OCI-LY1 (cell line): ENCODE data around the gene NFIX.
"Not testable (repeated sequence)": the region's sequence is repeated elsewhere in the genome, so short reads cannot be mapped to it uniquely, and the experiment has no call there.

ENCODE experiments used
- H2AFZ ChIP-seq: fragments of 200-600 bp; sonication (generic), shearing (Covaris generic); 2 replicates; pipeline ENCODE4 v1.6.0; 2014; ENCODE audit warnings: antibody characterized with exemption, mild to moderate bottlenecking, low read length
- H3F3A ChIP-seq: fragments of 200-600 bp; sonication (generic), shearing (Covaris generic); 2 replicates; pipeline ENCODE4 v1.6.0; 2014; ENCODE audit warnings: mild to moderate bottlenecking, antibody characterized with exemption, low read length, moderate library complexity; ENCODE audit not compliant: insufficient read depth
- H3K27ac ChIP-seq: fragments of 200-600 bp; sonication (generic); 2 replicates; pipeline ENCODE4 v1.5.1; 2014; ENCODE audit warnings: low read length, mixed run types, mild to moderate bottlenecking, low read depth; ENCODE audit not compliant: poor library complexity, severe bottlenecking
- H3K27me3 ChIP-seq: fragments of 200-600 bp; sonication (generic); 2 replicates; pipeline ENCODE4 v1.6.0; 2014; ENCODE audit warnings: antibody characterized with exemption, mild to moderate bottlenecking, low read length, moderate library complexity; ENCODE audit not compliant: insufficient read depth
- H3K36me3 ChIP-seq: fragments of 200-600 bp; sonication (generic); 2 replicates; pipeline ENCODE4 v1.6.1; 2014; ENCODE audit warnings: mild to moderate bottlenecking, antibody characterized with exemption, low read length, moderate library complexity, mixed read lengths; ENCODE audit not compliant: insufficient read depth
- H3K4me1 ChIP-seq: fragments of 200-600 bp; sonication (generic); 2 replicates; pipeline ENCODE4 v1.5.1; 2014; ENCODE audit warnings: mild to moderate bottlenecking, low read length, moderate library complexity; ENCODE audit not compliant: insufficient read depth, severe bottlenecking
- H3K4me2 ChIP-seq: fragments of 200-600 bp; sonication (generic), shearing (Covaris generic); 2 replicates; pipeline ENCODE4 v1.6.1; 2014; ENCODE audit warnings: low read length
- H3K4me3 ChIP-seq: fragments of 200-600 bp; sonication (generic); 2 replicates; pipeline ENCODE4 v1.5.1; 2014; ENCODE audit warnings: low read length, low read depth, mild to moderate bottlenecking, mixed read lengths; ENCODE audit not compliant: poor library complexity, severe bottlenecking
- H3K79me2 ChIP-seq: fragments of 200-600 bp; shearing (Covaris generic); 2 replicates; pipeline ENCODE4 v1.6.1; 2016; ENCODE audit warnings: mixed run types, low read length, mixed read lengths; ENCODE audit not compliant: insufficient read depth
- H3K9ac ChIP-seq: fragments of 200-600 bp; sonication (generic), shearing (Covaris generic); 2 replicates; pipeline ENCODE4 v1.6.1; 2014; ENCODE audit warnings: mild to moderate bottlenecking, low read length, mixed read lengths
- H3K9me2 ChIP-seq: fragments of 200-600 bp; sonication (generic), shearing (Covaris generic); 2 replicates; pipeline ENCODE4 v1.6.1; 2014; ENCODE audit warnings: low read depth, mild to moderate bottlenecking, low read length, mixed read lengths
- H3K9me3 ChIP-seq: fragments of 200-600 bp; shearing (Covaris generic); 2 replicates; pipeline ENCODE4 v1.6.1; 2014; ENCODE audit warnings: low read length, mixed read lengths
- H4K20me1 ChIP-seq: fragments of 200-600 bp; sonication (generic), shearing (Covaris generic); 2 replicates; pipeline ENCODE4 v1.6.0; 2016; ENCODE audit warnings: mild to moderate bottlenecking, low read length; ENCODE audit not compliant: insufficient read depth
- CTCF ChIP-seq: fragments of 200-600 bp; sonication (generic), shearing (Covaris generic); IDR thresholded peaks from 2 replicates; pipeline ENCODE4 v1.5.1; 2017; ENCODE audit warnings: mild to moderate bottlenecking, antibody characterized with exemption, low read length, moderate library complexity, mixed read lengths
- EZH2 ChIP-seq: fragments of 200-600 bp; sonication (generic), shearing (Covaris generic); IDR thresholded peaks from 2 replicates; pipeline ENCODE4 v1.8.0; 2017; ENCODE audit warnings: borderline replicate concordance, mixed run types, mild to moderate bottlenecking, antibody characterized with exemption, low read length, moderate library complexity, mixed read lengths

NFIX gene

GRCh38 chr19:12955996-12956395, 39.3 kb upstream of the NFIX start:
- Histone ChIP-seq H3K4me1 (peaks cover 28% of the 10 kb centered on the region), H3K4me2 (peak overlapping the region; percentile 75), H3K27ac (peak overlapping the region; percentile 89), H3F3A (peaks cover 14% of the 10 kb centered on the region), H3K36me3 (peaks cover 40% of the 10 kb centered on the region), H3K79me2 (no peaks in the 10 kb centered on the region), H3K4me3 (peak overlapping the region; percentile 77), H2AFZ (no peak overlapping the region), H4K20me1 (no peaks in the 10 kb centered on the region), H3K27me3 (0 out of 2 replicates have a peak, but pooled peaks cover 4% of the 10 kb centered on the region), H3K9ac (peak overlapping the region; percentile 74), H3K9me2 (no peaks in the 10 kb centered on the region), H3K9me3 (no peaks in the 10 kb centered on the region)
- TF ChIP-seq EZH2: no peak
- TF ChIP-seq CTCF: no peak

GRCh38 chr19:12956446-12957388, 38.6 kb upstream of the NFIX start, which contains the start of gene GADD45GIP1:
GADD45GIP1 (minus strand) TSS chr19:12957223; CDS start chr19:12957212, 11 bp downstream.
- H3K4me1 ChIP-seq: peaks cover 28% of the 10 kb centered on the region
- H3K9me3 ChIP-seq: no peaks in the 10 kb centered on the region
- H3K27me3 ChIP-seq: 0 out of 2 replicates have a peak, but pooled peaks cover 4% of the 10 kb centered on the region
- peak within 1 kb of the TSS; percentile 89 for H3K27ac ChIP-seq
- H3K4me3 ChIP-seq: peak within 1 kb of the TSS; percentile 77
- H3K9ac ChIP-seq: peak within 1 kb of the TSS; percentile 74
- H3K4me2 ChIP-seq: peak within 1 kb of the TSS; percentile 75
- no peaks in the 10 kb centered on the region for H3K79me2 ChIP-seq
- H4K20me1 ChIP-seq: no peaks in the 10 kb centered on the region
- H3K9me2 ChIP-seq: no peaks in the 10 kb centered on the region
- H3K36me3 ChIP-seq: peaks cover 33% of the 10 kb centered on the region
- peak within 1 kb of the TSS; percentile 2; the same call in 1 of the 2 replicates for H2AFZ ChIP-seq
- peaks cover 14% of the 10 kb centered on the region for H3F3A ChIP-seq
- TF ChIP-seq CTCF (no peak), EZH2 (no peak)

GRCh38 chr19:12957389-12957952, 37.8 kb upstream of the NFIX start:
- Histone ChIP-seq H3K9ac (peak overlapping the region; percentile 74), H2AFZ (peak overlapping the region; percentile 2; the same call in 1 of the 2 replicates), H3K36me3 (peaks cover 26% of the 10 kb centered on the region), H3F3A (peaks cover 14% of the 10 kb centered on the region), H3K4me1 (peaks cover 28% of the 10 kb centered on the region), H3K4me3 (peak overlapping the region; percentile 77), H3K4me2 (peak overlapping the region; percentile 75), H3K27ac (peak overlapping the region; percentile 89)
- H4K20me1 ChIP-seq, H3K79me2 ChIP-seq, H3K27me3 ChIP-seq, H3K9me3 ChIP-seq, H3K9me2 ChIP-seq: not testable (repeated sequence)
